ENCODE results near the gene CGRRF1.

CGRRF1 gene

GRCh38 chr14:54570631-54571415, 61.1 kb downstream of the CGRRF1 start:
- peaks cover 5% of the 10 kb centered on the region for H3K4me1 ChIP-seq (ENCODE audit: control insufficient read depth, insufficient read depth, low read length, poor library complexity, severe bottlenecking)
- H3K36me3 ChIP-seq (ENCODE audit: control insufficient read depth, insufficient read depth, low read length) = no peaks in the 10 kb centered on the region
- H3K4me3 ChIP-seq (ENCODE audit: insufficient read depth, low read depth, low read length, poor library complexity, severe bottlenecking) = no peak overlapping the region
- H3K9me3 ChIP-seq (ENCODE audit: control insufficient read depth, low read length) = no peaks in the 10 kb centered on the region
- no peaks in the 10 kb centered on the region for H3K27me3 ChIP-seq (replicated peaks; ENCODE audit: control insufficient read depth, insufficient read depth, low read length, poor library complexity, severe bottlenecking)
- DNase-seq = no peak
- H3K27ac ChIP-seq (ENCODE audit: insufficient read depth, low read length, poor library complexity, severe bottlenecking) = no peak overlapping the region

- H3K9me3 ChIP-seq (ENCODE audit: control insufficient read depth, low read length) = no peaks in the 10 kb centered on the region
- no peak overlapping the region for H3K4me3 ChIP-seq (ENCODE audit: insufficient read depth, low read depth, low read length, poor library complexity, severe bottlenecking)
- H3K27ac ChIP-seq (ENCODE audit: insufficient read depth, low read length, poor library complexity, severe bottlenecking) = no peak overlapping the region
- DNase-seq = no peak
- peaks cover 5% of the 10 kb centered on the region for H3K4me1 ChIP-seq (ENCODE audit: control insufficient read depth, insufficient read depth, low read length, poor library complexity, severe bottlenecking)
- H3K36me3 ChIP-seq (ENCODE audit: control insufficient read depth, insufficient read depth, low read length) = no peaks in the 10 kb centered on the region
- H3K27me3 ChIP-seq (replicated peaks; ENCODE audit: control insufficient read depth, insufficient read depth, low read length, poor library complexity, severe bottlenecking) = no peaks in the 10 kb centered on the region
Observed at GRCh38 chr14:54572316-54572715, 62.6 kb downstream of the CGRRF1 start.

GRCh38 chr14:54574528-54574927, 64.8 kb downstream of the CGRRF1 start:
- no peaks in the 10 kb centered on the region for H3K27me3 ChIP-seq (replicated peaks; ENCODE audit: control insufficient read depth, insufficient read depth, low read length, poor library complexity, severe bottlenecking)
- no peaks in the 10 kb centered on the region for H3K4me1 ChIP-seq (ENCODE audit: control insufficient read depth, insufficient read depth, low read length, poor library complexity, severe bottlenecking)
- H3K9me3 ChIP-seq (ENCODE audit: control insufficient read depth, low read length) = no peaks in the 10 kb centered on the region
- H3K27ac ChIP-seq (ENCODE audit: insufficient read depth, low read length, poor library complexity, severe bottlenecking) = no peak overlapping the region
- no peak overlapping the region for H3K4me3 ChIP-seq (ENCODE audit: insufficient read depth, low read depth, low read length, poor library complexity, severe bottlenecking)
- H3K36me3 ChIP-seq (ENCODE audit: control insufficient read depth, insufficient read depth, low read length) = no peaks in the 10 kb centered on the region
- DNase-seq = no peak

GRCh38 chr14:54577494-54577893, 67.8 kb downstream of the CGRRF1 start:
- Histone ChIP-seq H3K9me3 (ENCODE audit: control insufficient read depth, low read length) (no peaks in the 10 kb centered on the region), H3K36me3 (ENCODE audit: control insufficient read depth, insufficient read depth, low read length) (no peaks in the 10 kb centered on the region), H3K4me3 (ENCODE audit: insufficient read depth, low read depth, low read length, poor library complexity, severe bottlenecking) (no peak overlapping the region), H3K27ac (ENCODE audit: insufficient read depth, low read length, poor library complexity, severe bottlenecking) (no peak overlapping the region), H3K4me1 (ENCODE audit: control insufficient read depth, insufficient read depth, low read length, poor library complexity, severe bottlenecking) (no peaks in the 10 kb centered on the region), H3K27me3 (replicated peaks; ENCODE audit: control insufficient read depth, insufficient read depth, low read length, poor library complexity, severe bottlenecking) (no peaks in the 10 kb centered on the region)
- DNase-seq = no peak

GRCh38 chr14:54577977-54578376, 68.3 kb downstream of the CGRRF1 start:
- no peak overlapping the region for H3K27ac ChIP-seq (ENCODE audit: insufficient read depth, low read length, poor library complexity, severe bottlenecking)
- no peak for DNase-seq

GRCh38 chr14:54579621-54580020, 69.9 kb downstream of the CGRRF1 start:
- Histone ChIP-seq H3K36me3 (ENCODE audit: control insufficient read depth, insufficient read depth, low read length) (no peaks in the 10 kb centered on the region), H3K27ac (ENCODE audit: insufficient read depth, low read length, poor library complexity, severe bottlenecking) (no peak overlapping the region), H3K27me3 (replicated peaks; ENCODE audit: control insufficient read depth, insufficient read depth, low read length, poor library complexity, severe bottlenecking) (no peaks in the 10 kb centered on the region), H3K9me3 (ENCODE audit: control insufficient read depth, low read length) (no peaks in the 10 kb centered on the region), H3K4me3 (ENCODE audit: insufficient read depth, low read depth, low read length, poor library complexity, severe bottlenecking) (no peak overlapping the region), H3K4me1 (ENCODE audit: control insufficient read depth, insufficient read depth, low read length, poor library complexity, severe bottlenecking) (no peaks in the 10 kb centered on the region)
- no peak for DNase-seq

More at GRCh38 chr14:54577977-54578376, 68.3 kb downstream of the CGRRF1 start:
- Histone ChIP-seq H3K4me3 (ENCODE audit: insufficient read depth, low read depth, low read length, poor library complexity, severe bottlenecking) (no peak overlapping the region), H3K27me3 (replicated peaks; ENCODE audit: control insufficient read depth, insufficient read depth, low read length, poor library complexity, severe bottlenecking) (no peaks in the 10 kb centered on the region), H3K36me3 (ENCODE audit: control insufficient read depth, insufficient read depth, low read length) (no peaks in the 10 kb centered on the region), H3K9me3 (ENCODE audit: control insufficient read depth, low read length) (no peaks in the 10 kb centered on the region), H3K4me1 (ENCODE audit: control insufficient read depth, insufficient read depth, low read length, poor library complexity, severe bottlenecking) (no peaks in the 10 kb centered on the region)

- H3K36me3 ChIP-seq (ENCODE audit: control insufficient read depth, insufficient read depth, low read length) = no peaks in the 10 kb centered on the region
- no peaks in the 10 kb centered on the region for H3K27me3 ChIP-seq (replicated peaks; ENCODE audit: control insufficient read depth, insufficient read depth, low read length, poor library complexity, severe bottlenecking)
- no peak overlapping the region for H3K4me3 ChIP-seq (ENCODE audit: insufficient read depth, low read depth, low read length, poor library complexity, severe bottlenecking)
- H3K9me3 ChIP-seq (ENCODE audit: control insufficient read depth, low read length) = no peaks in the 10 kb centered on the region
- DNase-seq = no peak
- H3K27ac ChIP-seq (ENCODE audit: insufficient read depth, low read length, poor library complexity, severe bottlenecking) = no peak overlapping the region
- H3K4me1 ChIP-seq (ENCODE audit: control insufficient read depth, insufficient read depth, low read length, poor library complexity, severe bottlenecking) = no peaks in the 10 kb centered on the region
Observed at GRCh38 chr14:54580933-54581332, 71.2 kb downstream of the CGRRF1 start.

- H3K27ac ChIP-seq (ENCODE audit: insufficient read depth, low read length, poor library complexity, severe bottlenecking) = no peak overlapping the region
- no peaks in the 10 kb centered on the region for H3K4me1 ChIP-seq (ENCODE audit: control insufficient read depth, insufficient read depth, low read length, poor library complexity, severe bottlenecking)
- H3K9me3 ChIP-seq (ENCODE audit: control insufficient read depth, low read length) = no peaks in the 10 kb centered on the region
- no peak for DNase-seq
- H3K4me3 ChIP-seq (ENCODE audit: insufficient read depth, low read depth, low read length, poor library complexity, severe bottlenecking) = no peak overlapping the region
- H3K27me3 ChIP-seq (replicated peaks; ENCODE audit: control insufficient read depth, insufficient read depth, low read length, poor library complexity, severe bottlenecking) = no peaks in the 10 kb centered on the region
- H3K36me3 ChIP-seq (ENCODE audit: control insufficient read depth, insufficient read depth, low read length) = no peaks in the 10 kb centered on the region
Observed at GRCh38 chr14:54582334-54582733, 72.6 kb downstream of the CGRRF1 start.

- Histone ChIP-seq H3K27ac (ENCODE audit: insufficient read depth, low read length, poor library complexity, severe bottlenecking) (no peak overlapping the region), H3K36me3 (ENCODE audit: control insufficient read depth, insufficient read depth, low read length) (no peaks in the 10 kb centered on the region), H3K9me3 (ENCODE audit: control insufficient read depth, low read length) (no peaks in the 10 kb centered on the region), H3K4me3 (ENCODE audit: insufficient read depth, low read depth, low read length, poor library complexity, severe bottlenecking) (no peak overlapping the region), H3K27me3 (replicated peaks; ENCODE audit: control insufficient read depth, insufficient read depth, low read length, poor library complexity, severe bottlenecking) (no peaks in the 10 kb centered on the region), H3K4me1 (ENCODE audit: control insufficient read depth, insufficient read depth, low read length, poor library complexity, severe bottlenecking) (no peaks in the 10 kb centered on the region)
- no peak for DNase-seq
Observed at GRCh38 chr14:54584097-54584496, 74.4 kb downstream of the CGRRF1 start.

- Histone ChIP-seq H3K9me3 (ENCODE audit: control insufficient read depth, low read length) (no peaks in the 10 kb centered on the region), H3K4me3 (ENCODE audit: insufficient read depth, low read depth, low read length, poor library complexity, severe bottlenecking) (no peak overlapping the region), H3K4me1 (ENCODE audit: control insufficient read depth, insufficient read depth, low read length, poor library complexity, severe bottlenecking) (no peaks in the 10 kb centered on the region), H3K27ac (ENCODE audit: insufficient read depth, low read length, poor library complexity, severe bottlenecking) (no peak overlapping the region), H3K36me3 (ENCODE audit: control insufficient read depth, insufficient read depth, low read length) (no peaks in the 10 kb centered on the region), H3K27me3 (replicated peaks; ENCODE audit: control insufficient read depth, insufficient read depth, low read length, poor library complexity, severe bottlenecking) (no peaks in the 10 kb centered on the region)
- DNase-seq = no peak
Observed at GRCh38 chr14:54585214-54585613, 75.5 kb downstream of the CGRRF1 start.

Measured in effector memory CD4-positive, alpha-beta T cell (primary cell).